ENCODE data around the gene NELFCD.
A peak's percentile ranks its signal among the peaks of the same experiment; 100 is the strongest.

Gene NELFCD

GRCh38 chr20:58993332-58994248 lies 12.5 kb downstream of the NELFCD start:
- DNase-seq, result no peak
- H3K14ac ChIP-seq (ENCODE audit: low read length in 2 of 2), result no peak overlapping the region
- no peak overlapping the region for H2BK15ac ChIP-seq (ENCODE audit: low read depth, poor library complexity, severe bottlenecking)
- no peak overlapping the region for H2AFZ ChIP-seq (ENCODE audit: low read depth, low read length)
- H3K9me3 ChIP-seq (ENCODE audit: control insufficient read depth, low read length), result no peaks in the 10 kb centered on the region
- no peak overlapping the region for H2AK5ac ChIP-seq (ENCODE audit: low read length, severe bottlenecking)
- H3K18ac ChIP-seq (ENCODE audit: low read depth in 1 of 2, low read length in 2 of 2), result no peak overlapping the region
- H3K23ac ChIP-seq (ENCODE audit: low read length in 2 of 2), result no peak overlapping the region
- no peak overlapping the region for H3K4me2 ChIP-seq (ENCODE audit: low read length, poor library complexity, severe bottlenecking)
- WGBS, result 95% methylated on average over 18 of the region's 23 CpGs
- H2BK120ac ChIP-seq (ENCODE audit: low read depth, low read length), result no peak overlapping the region
- no peak overlapping the region for H3K9ac ChIP-seq (ENCODE audit: low read length)
- no peak overlapping the region for H2BK12ac ChIP-seq (ENCODE audit: low read length in 2 of 2)
- no peak overlapping the region for H2BK5ac ChIP-seq (ENCODE audit: low read depth, low read length, poor library complexity, severe bottlenecking)
- no peaks in the 10 kb centered on the region for H3K27me3 ChIP-seq (ENCODE audit: control insufficient read depth in 1 of 2, insufficient read depth in 1 of 2, low read length in 2 of 2)
- H3K4ac ChIP-seq (ENCODE audit: low read depth in 1 of 2, low read length in 2 of 2), result no peak overlapping the region
- H4K91ac ChIP-seq (ENCODE audit: low read length), result no peak overlapping the region
- no peak overlapping the region for H3K4me3 ChIP-seq (ENCODE audit: insufficient read depth in 1 of 2, low read depth in 1 of 2, low read length in 2 of 2)
- no peak overlapping the region for H3K27ac ChIP-seq (ENCODE audit: low read length, poor library complexity, severe bottlenecking)
- H3K79me1 ChIP-seq (replicated peaks; ENCODE audit: low read length, poor library complexity, severe bottlenecking), result peaks cover 26% of the 10 kb centered on the region
- H3K4me1 ChIP-seq (ENCODE audit: control insufficient read depth, insufficient read depth, low read depth, low read length), result peaks cover 18% of the 10 kb centered on the region
- no peak overlapping the region for H4K8ac ChIP-seq (ENCODE audit: low read length)
- H3K36me3 ChIP-seq (ENCODE audit: control insufficient read depth in 1 of 2, insufficient read depth in 2 of 2, low read depth in 1 of 2, low read length in 2 of 2), result peaks cover 70 to 96% of the 10 kb centered on the region in 2 experiments

GRCh38 chr20:58994390-58995159 lies 13.5 kb downstream of the NELFCD start:
- Histone ChIP-seq H2AFZ (ENCODE audit: low read depth, low read length) (no peak overlapping the region), H4K91ac (ENCODE audit: low read length) (no peak overlapping the region)

GRCh38 chr20:58995461-58996225 lies 14.6 kb downstream of the NELFCD start:
- H3K14ac ChIP-seq (ENCODE audit: low read length in 2 of 2), result no peak overlapping the region
- H3K23ac ChIP-seq (ENCODE audit: low read length in 2 of 2), result no peak overlapping the region
- no peak overlapping the region for H3K18ac ChIP-seq (ENCODE audit: low read depth in 1 of 2, low read length in 2 of 2)
- no peak overlapping the region for H3K4me3 ChIP-seq (ENCODE audit: insufficient read depth in 1 of 2, low read depth in 1 of 2, low read length in 2 of 2)
- H3K4me1 ChIP-seq (ENCODE audit: control insufficient read depth, insufficient read depth, low read depth, low read length), result peaks cover 18% of the 10 kb centered on the region
- H3K36me3 ChIP-seq (ENCODE audit: control insufficient read depth in 1 of 2, insufficient read depth in 2 of 2, low read depth in 1 of 2, low read length in 2 of 2), result peaks cover 71 to 91% of the 10 kb centered on the region in 2 experiments
- H3K9me3 ChIP-seq (ENCODE audit: control insufficient read depth, low read length), result no peaks in the 10 kb centered on the region
- no peak overlapping the region for H3K4ac ChIP-seq (ENCODE audit: low read depth in 1 of 2, low read length in 2 of 2)
- H3K79me1 ChIP-seq (replicated peaks; ENCODE audit: low read length, poor library complexity, severe bottlenecking), result peaks cover 16% of the 10 kb centered on the region
- H2BK12ac ChIP-seq (ENCODE audit: low read length in 2 of 2), result no peak overlapping the region
- no peak for DNase-seq
- no peak overlapping the region for H3K4me2 ChIP-seq (ENCODE audit: low read length, poor library complexity, severe bottlenecking)
- H2BK120ac ChIP-seq (ENCODE audit: low read depth, low read length), result no peak overlapping the region
- peak overlapping the region; percentile 26 for H3K27ac ChIP-seq (ENCODE audit: low read length, poor library complexity, severe bottlenecking)
- H3K27me3 ChIP-seq (ENCODE audit: control insufficient read depth in 1 of 2, insufficient read depth in 1 of 2, low read length in 2 of 2), result no peaks in the 10 kb centered on the region
- no peak overlapping the region for H2BK15ac ChIP-seq (ENCODE audit: low read depth, poor library complexity, severe bottlenecking)
- no peak overlapping the region for H4K8ac ChIP-seq (ENCODE audit: low read length)
- H2BK5ac ChIP-seq (ENCODE audit: low read depth, low read length, poor library complexity, severe bottlenecking), result no peak overlapping the region
- no peak overlapping the region for H4K91ac ChIP-seq (ENCODE audit: low read length)
- H2AK5ac ChIP-seq (ENCODE audit: low read length, severe bottlenecking), result peak overlapping the region; percentile 20
- no peak overlapping the region for H3K9ac ChIP-seq (ENCODE audit: low read length)
- no peak overlapping the region for H2AFZ ChIP-seq (ENCODE audit: low read depth, low read length)
- WGBS, result 93% methylated on average over 16 of the region's 18 CpGs

More at GRCh38 chr20:58994390-58995159, 13.5 kb downstream of the NELFCD start:
- Histone ChIP-seq H2BK15ac (ENCODE audit: low read depth, poor library complexity, severe bottlenecking) (no peak overlapping the region), H3K23ac (ENCODE audit: low read length in 2 of 2) (no peak overlapping the region), H3K4me3 (ENCODE audit: insufficient read depth in 1 of 2, low read depth in 1 of 2, low read length in 2 of 2) (no peak overlapping the region), H4K8ac (ENCODE audit: low read length) (no peak overlapping the region), H3K36me3 (ENCODE audit: control insufficient read depth in 1 of 2, insufficient read depth in 2 of 2, low read depth in 1 of 2, low read length in 2 of 2) (peaks cover 71 to 95% of the 10 kb centered on the region in 2 experiments), H2AK5ac (ENCODE audit: low read length, severe bottlenecking) (no peak overlapping the region), H3K9ac (ENCODE audit: low read length) (no peak overlapping the region), H3K4ac (ENCODE audit: low read depth in 1 of 2, low read length in 2 of 2) (no peak overlapping the region), H3K4me2 (ENCODE audit: low read length, poor library complexity, severe bottlenecking) (no peak overlapping the region), H3K9me3 (ENCODE audit: control insufficient read depth, low read length) (no peaks in the 10 kb centered on the region), H2BK5ac (ENCODE audit: low read depth, low read length, poor library complexity, severe bottlenecking) (no peak overlapping the region), H3K14ac (ENCODE audit: low read length in 2 of 2) (no peak overlapping the region), H3K4me1 (ENCODE audit: control insufficient read depth, insufficient read depth, low read depth, low read length) (peaks cover 18% of the 10 kb centered on the region), H2BK120ac (ENCODE audit: low read depth, low read length) (no peak overlapping the region), H3K27me3 (ENCODE audit: control insufficient read depth in 1 of 2, insufficient read depth in 1 of 2, low read length in 2 of 2) (no peaks in the 10 kb centered on the region), H3K18ac (ENCODE audit: low read depth in 1 of 2, low read length in 2 of 2) (no peak overlapping the region), H2BK12ac (ENCODE audit: low read length in 2 of 2) (no peak overlapping the region), H3K27ac (ENCODE audit: low read length, poor library complexity, severe bottlenecking) (no peak overlapping the region), H3K79me1 (replicated peaks; ENCODE audit: low read length, poor library complexity, severe bottlenecking) (peaks cover 19% of the 10 kb centered on the region)
- 96% methylated on average over 15 of the region's 17 CpGs for WGBS
- DNase-seq, result no peak

Data from mesenchymal stem cell (in vitro differentiated cells and primary cell).